Kidney epithelial cell (primary cell): ENCODE results near the gene PNPLA2. TPM values are rescaled to one million over a fixed set of nuclear protein-coding genes. Genes with fewer than 3 reads are reported as not detected.

Source experiments
- DNase-seq: peaks from one replicate; pipeline ENCODE4 v3.0.0-alpha.2; 2010; ENCODE audit warnings: low read depth
- H3K27me3 ChIP-seq: 2 replicates; pipeline ENCODE4 v1.6.0; 2011; ENCODE audit warnings: low read length; ENCODE audit not compliant: control insufficient read depth, insufficient read depth
- H3K36me3 ChIP-seq: 2 replicates; pipeline ENCODE4 v1.5.1; 2011; ENCODE audit warnings: low read length; ENCODE audit not compliant: control insufficient read depth, insufficient read depth
- H3K4me3 ChIP-seq: 2 replicates; pipeline ENCODE4 v1.5.1; 2011; ENCODE audit warnings: low read depth, mild to moderate bottlenecking, control low read depth, low read length
- CTCF ChIP-seq: IDR thresholded peaks from 2 replicates; pipeline ENCODE4 v1.5.1; 2011; ENCODE audit warnings: mild to moderate bottlenecking, moderate library complexity, low read length, control low read depth, inconsistent platforms; ENCODE audit not compliant: insufficient read depth, poor library complexity, severe bottlenecking
- total RNA-seq: library from RNA; depleted of rRNA; stranded (reverse); fragments of >200 nt; gene quantifications from 2 replicates; pipeline ENCODE4 v1.2.3, GENCODE V29; 2015

Gene PNPLA2
- total RNA-seq, 1 donor from 2014 or later: 27.5 TPM

- Histone ChIP-seq H3K4me3 (no peak overlapping the region), H3K36me3 (peaks cover 4% of the 10 kb centered on the region), H3K27me3 (peaks cover 2% of the 10 kb centered on the region)
- no peak for TF ChIP-seq CTCF
- DNase-seq: no peak
Observed at GRCh38 chr11:823441-824291, 5.0 kb downstream of the PNPLA2 start.

- H3K27me3 ChIP-seq: peaks cover 2% of the 10 kb centered on the region
- DNase-seq: no peak
- TF ChIP-seq CTCF: no peak
- H3K36me3 ChIP-seq: peaks cover 4% of the 10 kb centered on the region
- no peak overlapping the region for H3K4me3 ChIP-seq
Observed at GRCh38 chr11:824292-824880, 5.7 kb downstream of the PNPLA2 start.

GRCh38 chr11:824942-825341, 6.2 kb downstream of the PNPLA2 start:
- no peak for TF ChIP-seq CTCF
- DNase-seq: no peak
- Histone ChIP-seq H3K36me3 (peaks cover 4% of the 10 kb centered on the region), H3K27me3 (peaks cover 2% of the 10 kb centered on the region), H3K4me3 (no peak overlapping the region)

- no peak overlapping the region for H3K4me3 ChIP-seq
- H3K27me3 ChIP-seq: peaks cover 2% of the 10 kb centered on the region
- no peak for TF ChIP-seq CTCF
Observed at GRCh38 chr11:825366-826226, 6.9 kb downstream of the PNPLA2 start.

GRCh38 chr11:826227-826621, 7.5 kb downstream of the PNPLA2 start:
- no peak for TF ChIP-seq CTCF
- DNase-seq: no peak
- Histone ChIP-seq H3K27me3 (peaks cover 2% of the 10 kb centered on the region), H3K36me3 (peaks cover 4% of the 10 kb centered on the region), H3K4me3 (no peak overlapping the region)

More at GRCh38 chr11:825366-826226, 6.9 kb downstream of the PNPLA2 start:
- no peak for DNase-seq
- peaks cover 4% of the 10 kb centered on the region for H3K36me3 ChIP-seq
